IPS-18c (cell line): ENCODE measurements around the gene AFF4.
A peak's percentile ranks its signal among the peaks of the same experiment; 100 is the strongest.

Source experiments
- H3K4me3 ChIP-seq: 2 replicates; pipeline ENCODE4 v1.7.0; 2013; ENCODE audit warnings: low read depth, mild to moderate bottlenecking, low read length, moderate library complexity; ENCODE audit not compliant: insufficient read depth
- H3K9me3 ChIP-seq: one replicate; pipeline ENCODE4 v1.6.1; 2013; ENCODE audit warnings: mild to moderate bottlenecking, low read length, moderate library complexity; ENCODE audit not compliant: control insufficient read depth, insufficient read depth

Gene AFF4

GRCh38 chr5:132825834-132826391, 137.5 kb downstream of the AFF4 start:
- Histone ChIP-seq H3K9me3 (peaks cover 4% of the 10 kb centered on the region), H3K4me3 (peak overlapping the region; percentile 52)
